NT2/D1 (cell line): ENCODE data around the gene ZCCHC14.
"Not testable (repeated sequence)": the region's sequence is repeated elsewhere in the genome, so short reads cannot be mapped to it uniquely, and the experiment has no call there.

ENCODE experiments used
- DNase-seq: peaks from one replicate; pipeline ENCODE4 v3.0.0-alpha.2; 2011; ENCODE audit warnings: low read depth, low spot score
- H3K27me3 ChIP-seq: 2 replicates; pipeline ENCODE4 v1.6.0; 2011; ENCODE audit warnings: mild to moderate bottlenecking; ENCODE audit not compliant: insufficient read length, insufficient read depth
- H3K36me3 ChIP-seq: 2 replicates; pipeline ENCODE4 v1.6.1; 2011; ENCODE audit warnings: mild to moderate bottlenecking, low read length, mixed read lengths; ENCODE audit not compliant: insufficient read depth, insufficient read length
- H3K4me1 ChIP-seq: 2 replicates; pipeline ENCODE4 v1.5.1; 2011; ENCODE audit not compliant: insufficient read depth, insufficient read length
- H3K4me3 ChIP-seq: 2 replicates; pipeline ENCODE4 v1.5.1; 2011; ENCODE audit warnings: low read depth; ENCODE audit not compliant: insufficient read length
- H3K9ac ChIP-seq: 2 replicates; pipeline ENCODE4 v1.6.0; 2011; ENCODE audit warnings: low read depth; ENCODE audit not compliant: insufficient read length
- H3K9me3 ChIP-seq: 2 replicates; pipeline ENCODE4 v1.5.1; 2011; ENCODE audit warnings: mild to moderate bottlenecking, low read length; ENCODE audit not compliant: insufficient read depth
- SUZ12 ChIP-seq: IDR thresholded peaks from 2 replicates; pipeline ENCODE4 v1.6.1; 2011; ENCODE audit not compliant: insufficient read length, insufficient read depth; ENCODE audit errors: extremely low read depth
- YY1 ChIP-seq: IDR thresholded peaks from 2 replicates; pipeline ENCODE4 v1.6.1; 2011; ENCODE audit not compliant: insufficient read length, insufficient read depth
- ZNF274 ChIP-seq: IDR thresholded peaks from 2 replicates; pipeline ENCODE4 v1.6.1; 2011; ENCODE audit warnings: mild to moderate bottlenecking, low read depth, low read length

Gene ZCCHC14

GRCh38 chr16:87380403-87380802 is 112.4 kb downstream of the ZCCHC14 start:
- TF ChIP-seq YY1 (no peak), ZNF274 (no peak), SUZ12 (no peak)

GRCh38 chr16:87379312-87379752 is 113.5 kb downstream of the ZCCHC14 start:
- H3K4me3 ChIP-seq, H3K9me3 ChIP-seq, H3K9ac ChIP-seq, DNase-seq, H3K27me3 ChIP-seq, H3K4me1 ChIP-seq: not testable (repeated sequence)
- H3K36me3 ChIP-seq, result peaks cover 16% of the 10 kb centered on the region

More at GRCh38 chr16:87380403-87380802, 112.4 kb downstream of the ZCCHC14 start:
- Histone ChIP-seq H3K9ac (no peak overlapping the region), H3K9me3 (peaks cover 7% of the 10 kb centered on the region), H3K4me3 (no peak overlapping the region), H3K4me1 (no peaks in the 10 kb centered on the region), H3K27me3 (no peaks in the 10 kb centered on the region), H3K36me3 (peaks cover 12% of the 10 kb centered on the region)
- no peak for DNase-seq

- no peak overlapping the region for H3K4me3 ChIP-seq
- no peaks in the 10 kb centered on the region for H3K4me1 ChIP-seq
- H3K9me3 ChIP-seq, result peaks cover 7% of the 10 kb centered on the region
- H3K9ac ChIP-seq, result no peak overlapping the region
- no peaks in the 10 kb centered on the region for H3K27me3 ChIP-seq
- TF ChIP-seq SUZ12 (no peak), YY1 (no peak), ZNF274 (no peak)
- peaks cover 30% of the 10 kb centered on the region for H3K36me3 ChIP-seq
- no peak for DNase-seq
Observed at GRCh38 chr16:87376660-87377059, 116.2 kb downstream of the ZCCHC14 start.

GRCh38 chr16:87375426-87376135 is 117.2 kb downstream of the ZCCHC14 start:
- H3K9me3 ChIP-seq, result peaks cover 7% of the 10 kb centered on the region

DNA sequence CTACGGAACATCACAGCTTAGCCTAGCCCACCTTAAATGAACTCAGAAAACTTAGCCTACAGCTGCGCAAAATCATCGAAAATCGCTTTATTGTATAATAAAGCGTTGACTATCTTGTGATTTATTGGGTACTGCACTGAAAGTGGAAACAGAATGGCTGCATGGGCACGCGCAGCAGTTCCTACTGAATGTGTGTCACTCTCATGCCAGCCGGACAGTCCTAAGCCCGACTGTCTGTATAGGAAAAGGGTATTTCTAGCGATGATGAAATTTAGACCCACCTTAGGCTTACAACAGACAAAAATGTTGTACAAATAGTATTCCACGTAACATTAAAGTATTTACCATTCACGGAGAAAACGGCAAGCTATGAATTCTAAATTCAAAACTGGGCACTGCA is 118.5 kb downstream of the ZCCHC14 start:
- Histone ChIP-seq H3K36me3 (peaks cover 27% of the 10 kb centered on the region), H3K4me3 (no peak overlapping the region), H3K9ac (no peak overlapping the region), H3K27me3 (no peaks in the 10 kb centered on the region), H3K4me1 (peaks cover 7% of the 10 kb centered on the region), H3K9me3 (peaks cover 5% of the 10 kb centered on the region)
- no peak for TF ChIP-seq YY1
- TF ChIP-seq SUZ12, result no peak
- no peak for TF ChIP-seq ZNF274
- no peak for DNase-seq

More at GRCh38 chr16:87375426-87376135, 117.2 kb downstream of the ZCCHC14 start:
- Histone ChIP-seq H3K36me3 (peaks cover 30% of the 10 kb centered on the region), H3K4me1 (peaks cover 2% of the 10 kb centered on the region), H3K27me3 (no peaks in the 10 kb centered on the region), H3K9ac (no peak overlapping the region), H3K4me3 (no peak overlapping the region)
- no peak for TF ChIP-seq YY1
- TF ChIP-seq ZNF274, result no peak
- TF ChIP-seq SUZ12, result no peak
- DNase-seq, result no peak

DNA sequence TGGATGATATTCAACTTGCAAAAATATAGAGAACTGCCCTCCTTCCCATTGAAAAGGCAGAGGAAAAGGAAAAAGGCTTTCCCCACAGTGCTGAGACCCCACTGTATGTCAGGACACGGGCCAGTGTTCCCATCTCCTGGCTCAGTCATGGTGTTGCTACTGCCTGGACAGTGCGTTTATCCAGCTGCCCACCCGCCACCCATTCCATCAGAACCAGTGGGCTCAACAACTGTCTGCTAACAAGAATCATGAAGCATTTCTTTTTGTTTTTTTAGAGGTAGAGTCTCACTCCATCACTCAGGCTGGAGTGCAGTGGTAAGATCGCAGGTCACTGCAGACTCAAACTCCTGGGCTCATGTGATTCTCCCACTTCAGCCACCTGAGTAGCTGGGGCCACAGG is 120.5 kb downstream of the ZCCHC14 start:
- Histone ChIP-seq H3K9ac (no peak overlapping the region), H3K27me3 (no peaks in the 10 kb centered on the region), H3K9me3 (no peaks in the 10 kb centered on the region), H3K4me3 (no peak overlapping the region), H3K36me3 (peaks cover 23% of the 10 kb centered on the region), H3K4me1 (peaks cover 9% of the 10 kb centered on the region)
- TF ChIP-seq ZNF274 (no peak), YY1 (no peak), SUZ12 (no peak)
- DNase-seq, result no peak

DNA sequence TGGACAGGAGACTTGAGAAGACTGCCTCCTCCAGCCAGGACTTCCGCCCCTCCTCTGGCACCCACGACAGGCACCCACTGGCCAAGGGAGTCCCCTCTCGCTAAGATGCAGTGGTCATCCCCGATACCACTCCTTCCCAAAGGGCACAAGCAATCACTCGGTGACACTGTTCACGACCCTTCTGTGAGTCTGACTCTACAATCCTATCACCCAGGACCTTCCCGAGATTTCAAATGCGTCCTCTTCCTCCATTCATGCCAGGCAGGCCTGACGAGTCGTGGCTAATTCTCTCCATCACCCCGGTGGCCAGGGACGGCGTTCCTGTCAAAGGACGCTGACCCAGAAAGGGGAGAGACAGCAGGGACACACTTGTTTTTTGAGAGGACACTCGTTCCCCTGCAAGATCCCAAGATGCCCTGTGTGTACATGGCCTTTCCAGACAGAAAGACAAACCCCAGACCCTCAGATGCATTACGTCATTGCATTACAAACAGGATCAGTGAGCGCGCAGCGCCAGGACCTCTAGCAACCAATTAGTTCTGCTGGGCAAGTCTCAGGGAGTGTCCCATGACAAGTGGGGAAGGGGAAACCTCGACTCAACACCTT is 121.5 kb downstream of the ZCCHC14 start:
- Histone ChIP-seq H3K36me3 (peaks cover 31% of the 10 kb centered on the region), H3K4me1 (peaks cover 10% of the 10 kb centered on the region), H3K9ac (no peak overlapping the region), H3K27me3 (no peaks in the 10 kb centered on the region), H3K4me3 (no peak overlapping the region), H3K9me3 (no peaks in the 10 kb centered on the region)
- no peak for DNase-seq
- TF ChIP-seq ZNF274 (no peak), SUZ12 (no peak), YY1 (no peak)
